Progenitor cell of endocrine pancreas (in vitro differentiated cells): ENCODE measurements around the gene IRS1. TPM values are rescaled to one million over a fixed set of nuclear protein-coding genes. Genes with fewer than 3 reads are reported as not detected.

Experiments used
- DNase-seq: peaks from one replicate; pipeline ENCODE4 v3.0.0; 2021; ENCODE audit warnings: low spot score; ENCODE audit not compliant: unreplicated experiment
- H3K27ac Mint-ChIP-seq: 2 replicates; pipeline ENCODE4 v1.8.0; 2021; ENCODE audit warnings: mild to moderate bottlenecking, moderate library complexity, mixed read lengths
- H3K27me3 Mint-ChIP-seq: 2 replicates; pipeline ENCODE4 v1.8.0; 2021; ENCODE audit warnings: mixed read lengths
- H3K36me3 Mint-ChIP-seq: 2 replicates; pipeline ENCODE4 v1.8.0; 2022; ENCODE audit warnings: mixed read lengths; ENCODE audit not compliant: insufficient read depth
- H3K4me1 Mint-ChIP-seq: 2 replicates; pipeline ENCODE4 v1.8.0; 2021; ENCODE audit warnings: low read depth, mixed read lengths
- H3K4me3 Mint-ChIP-seq: 2 replicates; pipeline ENCODE4 v1.8.0; 2021; ENCODE audit warnings: low read depth, mild to moderate bottlenecking, moderate library complexity, mixed read lengths
- H3K9me3 Mint-ChIP-seq: 2 replicates; pipeline ENCODE4 v1.8.0; 2021; ENCODE audit warnings: low read depth, mixed read lengths
- total RNA-seq: library from RNA; stranded (reverse); gene quantifications from 2 replicates; pipeline ENCODE4 v1.2.1, GENCODE V29; 2021
- TF ChIP-seq, protein P1 (sequence below): fragments of 200-600 bp; sonication (generic); IDR thresholded peaks from one replicate; pipeline ENCODE4 v1.5.0; 2021; ENCODE audit warnings: antibody characterized with exemption, mild to moderate bottlenecking; ENCODE audit not compliant: unreplicated experiment

IRS1 gene
- total RNA-seq, 1 donor from 2014 or later: 17.1 TPM

DNA sequence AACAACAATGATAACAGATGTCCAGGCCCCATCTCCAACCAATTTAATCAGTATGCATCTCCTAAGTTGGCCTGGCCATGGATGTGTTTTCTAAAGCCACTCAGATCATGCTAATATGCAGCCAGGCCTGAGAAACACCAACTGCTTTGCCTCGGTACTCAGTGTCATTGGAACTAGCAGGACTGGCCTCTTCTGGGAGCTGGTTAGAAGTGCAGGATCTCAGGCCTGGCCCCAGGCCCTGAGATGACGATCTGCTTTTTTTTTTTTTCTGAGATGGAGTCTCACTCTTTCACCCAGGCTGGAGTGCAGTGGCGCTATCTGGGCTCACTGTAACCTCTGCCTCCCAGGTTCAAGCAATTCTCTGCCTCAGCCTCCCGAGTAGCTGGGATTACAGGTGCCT is 69.1 kb downstream of the IRS1 start:
- Mint-ChIP-seq H3K4me1 (peaks cover 36% of the 10 kb centered on the region), H3K36me3 (no peaks in the 10 kb centered on the region), H3K27ac (no peak overlapping the region), H3K4me3 (no peak overlapping the region), H3K27me3 (no peaks in the 10 kb centered on the region), H3K9me3 (no peaks in the 10 kb centered on the region)
- no peak for DNase-seq
- TF ChIP-seq, protein P1, sequence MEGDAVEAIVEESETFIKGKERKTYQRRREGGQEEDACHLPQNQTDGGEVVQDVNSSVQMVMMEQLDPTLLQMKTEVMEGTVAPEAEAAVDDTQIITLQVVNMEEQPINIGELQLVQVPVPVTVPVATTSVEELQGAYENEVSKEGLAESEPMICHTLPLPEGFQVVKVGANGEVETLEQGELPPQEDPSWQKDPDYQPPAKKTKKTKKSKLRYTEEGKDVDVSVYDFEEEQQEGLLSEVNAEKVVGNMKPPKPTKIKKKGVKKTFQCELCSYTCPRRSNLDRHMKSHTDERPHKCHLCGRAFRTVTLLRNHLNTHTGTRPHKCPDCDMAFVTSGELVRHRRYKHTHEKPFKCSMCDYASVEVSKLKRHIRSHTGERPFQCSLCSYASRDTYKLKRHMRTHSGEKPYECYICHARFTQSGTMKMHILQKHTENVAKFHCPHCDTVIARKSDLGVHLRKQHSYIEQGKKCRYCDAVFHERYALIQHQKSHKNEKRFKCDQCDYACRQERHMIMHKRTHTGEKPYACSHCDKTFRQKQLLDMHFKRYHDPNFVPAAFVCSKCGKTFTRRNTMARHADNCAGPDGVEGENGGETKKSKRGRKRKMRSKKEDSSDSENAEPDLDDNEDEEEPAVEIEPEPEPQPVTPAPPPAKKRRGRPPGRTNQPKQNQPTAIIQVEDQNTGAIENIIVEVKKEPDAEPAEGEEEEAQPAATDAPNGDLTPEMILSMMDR: no peak

DNA sequence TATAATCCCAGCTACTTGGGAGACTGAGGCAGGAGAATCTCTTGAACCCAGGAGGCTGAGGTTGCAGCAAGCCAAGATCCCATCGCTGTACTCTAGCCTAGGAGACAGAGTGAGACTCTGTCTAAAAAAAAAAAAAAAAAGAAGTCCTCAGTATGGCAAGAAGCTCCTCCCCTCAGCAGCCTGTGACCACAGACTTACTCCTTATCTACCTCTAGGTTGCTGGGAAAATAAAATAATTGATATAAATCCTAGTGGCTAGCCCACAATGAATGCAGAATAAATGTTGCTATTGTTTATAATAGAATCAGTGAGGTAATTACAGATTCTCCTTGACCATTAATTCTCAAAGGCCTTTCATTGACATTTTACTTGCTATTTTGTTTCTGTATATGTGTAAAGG is 70.6 kb downstream of the IRS1 start:
- H3K4me1 Mint-ChIP-seq: peaks cover 33% of the 10 kb centered on the region
- H3K4me3 Mint-ChIP-seq: no peak overlapping the region
- H3K27me3 Mint-ChIP-seq: no peaks in the 10 kb centered on the region
- TF ChIP-seq, protein P1: no peak
- H3K27ac Mint-ChIP-seq: no peak overlapping the region
- no peaks in the 10 kb centered on the region for H3K36me3 Mint-ChIP-seq
- H3K9me3 Mint-ChIP-seq: no peaks in the 10 kb centered on the region
- no peak for DNase-seq

DNA sequence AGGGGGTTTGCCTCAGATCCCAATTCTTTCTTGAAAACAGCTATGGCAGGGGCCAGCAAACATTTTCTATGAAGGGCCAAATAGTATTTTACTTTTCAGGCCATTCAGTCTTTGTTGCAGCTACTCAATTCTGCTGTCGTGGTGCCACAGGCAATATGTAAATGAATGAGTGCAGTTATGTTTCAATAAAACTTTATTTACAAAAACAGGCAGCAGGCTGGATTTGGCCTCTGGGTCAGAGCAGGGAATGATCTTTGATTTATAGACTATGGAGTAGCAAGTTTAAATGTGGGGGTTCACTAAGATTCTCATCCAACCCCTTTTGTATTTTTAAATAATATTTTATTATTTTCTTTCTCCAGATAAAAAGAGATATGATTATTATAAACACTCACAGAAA is 72.4 kb downstream of the IRS1 start:
- Mint-ChIP-seq H3K27me3 (no peaks in the 10 kb centered on the region), H3K4me3 (no peak overlapping the region), H3K27ac (no peak overlapping the region), H3K36me3 (no peaks in the 10 kb centered on the region), H3K9me3 (no peaks in the 10 kb centered on the region), H3K4me1 (peaks cover 19% of the 10 kb centered on the region)
- TF ChIP-seq, protein P1: no peak
- DNase-seq: no peak

DNA sequence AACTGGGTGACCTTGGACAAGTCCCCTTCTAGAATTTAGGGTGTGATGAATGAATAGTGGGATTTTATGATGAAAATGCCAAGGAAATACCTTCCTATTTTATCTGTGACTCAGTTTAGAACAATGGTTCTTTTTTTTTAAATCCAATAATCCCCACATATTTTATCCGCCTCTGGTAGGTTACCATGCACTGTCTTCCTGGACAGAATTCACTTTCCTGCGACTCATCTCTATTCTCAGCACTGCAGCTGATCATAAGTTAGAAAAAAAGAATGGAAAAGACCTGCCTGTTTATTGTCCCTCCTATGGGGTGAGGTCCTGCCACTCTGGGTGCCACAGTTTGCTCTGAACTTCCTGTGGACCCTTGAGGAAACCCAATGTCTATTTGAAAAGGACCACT is 73.1 kb downstream of the IRS1 start:
- Mint-ChIP-seq H3K36me3 (no peaks in the 10 kb centered on the region), H3K4me3 (no peak overlapping the region), H3K4me1 (peaks cover 19% of the 10 kb centered on the region), H3K9me3 (no peaks in the 10 kb centered on the region), H3K27ac (no peak overlapping the region), H3K27me3 (no peaks in the 10 kb centered on the region)
- TF ChIP-seq, protein P1: no peak
- DNase-seq: no peak

DNA sequence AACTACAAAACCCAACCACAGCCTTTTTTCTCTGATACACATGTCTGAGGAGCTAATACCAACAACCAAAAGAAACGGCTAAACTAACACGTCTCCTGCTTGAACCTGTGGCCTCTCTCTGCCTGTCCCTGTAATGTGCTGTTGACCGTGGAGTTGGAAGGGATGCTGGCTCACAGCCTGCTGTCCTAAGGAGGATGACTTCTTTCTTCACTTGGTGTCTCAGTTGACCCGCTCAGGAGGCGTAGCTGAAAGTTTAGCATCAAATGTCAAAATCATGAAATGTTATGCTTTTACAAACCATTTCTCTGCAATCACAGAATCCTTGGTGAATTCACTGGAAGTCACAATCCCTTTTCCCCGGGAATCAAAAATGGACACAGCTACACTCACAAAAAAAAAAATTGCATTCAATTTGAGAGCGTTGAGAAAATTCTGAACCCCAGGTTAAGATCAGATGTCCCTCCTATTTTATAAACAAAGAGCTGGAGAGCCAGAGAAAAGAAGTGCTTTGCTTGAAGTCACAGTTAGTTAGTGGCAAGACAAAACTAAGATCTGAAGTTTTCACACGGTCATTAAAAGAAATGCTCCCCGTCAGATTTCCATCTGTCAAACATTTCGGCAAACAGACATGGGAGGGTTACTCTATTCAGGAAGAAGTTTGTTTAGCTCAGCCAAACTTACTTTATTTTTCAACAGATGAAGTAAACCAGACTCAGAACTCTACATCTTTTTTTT is 74.3 kb downstream of the IRS1 start:
- no peak for DNase-seq
- Mint-ChIP-seq H3K27ac (peak overlapping the region; percentile 78), H3K36me3 (no peaks in the 10 kb centered on the region), H3K27me3 (peaks cover 3% of the 10 kb centered on the region), H3K4me3 (no peak overlapping the region), H3K4me1 (peaks cover 19% of the 10 kb centered on the region), H3K9me3 (no peaks in the 10 kb centered on the region)
- TF ChIP-seq, protein P1: no peak
